ENCODE data around the gene GABRG3.

- TF ChIP-seq CTCF (IDR thresholded peaks at IDR 0.05; ENCODE audit: insufficient read depth, low read length, poor library complexity, severe bottlenecking) (no peak), EZH2phosphoT487 (conservative IDR thresholded peaks at IDR 0.05; ENCODE audit: low read length) (no peak)
Measured at GRCh38 chr15:27398631-27399161, 427.7 kb downstream of the GABRG3 start.
